Measurements from ENCODE around the gene CAGE1.

- TF ChIP-seq CTCF (conservative IDR thresholded peaks at IDR 0.05; ENCODE audit: low read length) = no peak
- no peak for TF ChIP-seq EZH2phosphoT487 (IDR thresholded peaks at IDR 0.05; ENCODE audit: borderline replicate concordance, low read depth, low read length)
These were observed 48.5 kb upstream of the CAGE1 start for GRCh38 chr6:7438011-7438410.

All from OCI-LY7 (cell line).